Measurements from ENCODE around the gene CCDC88B.

- TF ChIP-seq CTCF (IDR thresholded peaks at IDR 0.05), result no peak
- TF ChIP-seq EP300 (IDR thresholded peaks at IDR 0.05), result no peak
- no peak for TF ChIP-seq POLR2A (IDR thresholded peaks at IDR 0.05)
These were observed 42.2 kb upstream of the CCDC88B start for GRCh38 chr11:64297699-64298358.

All from suprapubic skin (tissue), 3 donors.